Activated CD8-positive, alpha-beta memory T cell treated with anti-CD3 and anti-CD28 coated beads, Interleukin-2, amount 50 U/mL, for 1 hour (primary cell): ENCODE results near the gene PTPRF.

Experiments
- DNase-seq: peaks from one replicate; pipeline ENCODE4 v3.0.0-alpha.2; 2020; ENCODE audit errors: extremely low read depth

Gene PTPRF

GRCh38 chr1:43608827-43609226 is 78.1 kb downstream of the PTPRF start:
- no peak for DNase-seq

- DNase-seq: no peak
Measured at GRCh38 chr1:43610339-43610738, 79.7 kb downstream of the PTPRF start.

- no peak for DNase-seq
Measured at GRCh38 chr1:43611950-43612349, 81.3 kb downstream of the PTPRF start.

GRCh38 chr1:43612406-43612805 is 81.7 kb downstream of the PTPRF start:
- DNase-seq: no peak

- no peak for DNase-seq
Measured at GRCh38 chr1:43613075-43613942, 82.6 kb downstream of the PTPRF start.

GRCh38 chr1:43614211-43614610 is 83.5 kb downstream of the PTPRF start:
- no peak for DNase-seq

GRCh38 chr1:43614891-43615290 is 84.2 kb downstream of the PTPRF start:
- no peak for DNase-seq

GRCh38 chr1:43616383-43616782 is 85.7 kb downstream of the PTPRF start:
- DNase-seq: no peak

- DNase-seq: no peak
Measured at GRCh38 chr1:43617011-43617410, 86.3 kb downstream of the PTPRF start.

- no peak for DNase-seq
Measured at GRCh38 chr1:43617668-43618067, 87.0 kb downstream of the PTPRF start.

- DNase-seq: no peak
Measured at GRCh38 chr1:43618521-43619313, 88.0 kb downstream of the PTPRF start.

GRCh38 chr1:43619314-43619790 is 88.7 kb downstream of the PTPRF start:
- DNase-seq: no peak

- DNase-seq: no peak
Measured at GRCh38 chr1:43619996-43620920, 89.6 kb downstream of the PTPRF start.

GRCh38 chr1:43620956-43621355 is 90.3 kb downstream of the PTPRF start:
- DNase-seq: no peak

GRCh38 chr1:43621386-43621785 is 90.7 kb downstream of the PTPRF start:
- no peak for DNase-seq

GRCh38 chr1:43621861-43622260 is 91.2 kb downstream of the PTPRF start:
- no peak for DNase-seq

GRCh38 chr1:43622471-43622870 is 91.8 kb downstream of the PTPRF start:
- no peak for DNase-seq

- DNase-seq: no peak
Measured at GRCh38 chr1:43622901-43623780, 92.5 kb downstream of the PTPRF start.

- no peak for DNase-seq
Measured at GRCh38 chr1:43625063-43625780, 94.5 kb downstream of the PTPRF start.

GRCh38 chr1:43632135-43632670 is 101.5 kb downstream of the PTPRF start:
- DNase-seq: no peak
